HG02884 (cell line): ENCODE measurements around the gene PRR12.
"Not testable (repeated sequence)": the region's sequence is repeated elsewhere in the genome, so short reads cannot be mapped to it uniquely, and the experiment has no call there.

Experiments used
- ATAC-seq: cut with Tn5 transposase; IDR thresholded peaks from one replicate; pipeline ENCODE4 v1.9.1; 2021; ENCODE audit warnings: mild to moderate bottlenecking, moderate library complexity; ENCODE audit not compliant: unreplicated experiment

Gene PRR12

DNA sequence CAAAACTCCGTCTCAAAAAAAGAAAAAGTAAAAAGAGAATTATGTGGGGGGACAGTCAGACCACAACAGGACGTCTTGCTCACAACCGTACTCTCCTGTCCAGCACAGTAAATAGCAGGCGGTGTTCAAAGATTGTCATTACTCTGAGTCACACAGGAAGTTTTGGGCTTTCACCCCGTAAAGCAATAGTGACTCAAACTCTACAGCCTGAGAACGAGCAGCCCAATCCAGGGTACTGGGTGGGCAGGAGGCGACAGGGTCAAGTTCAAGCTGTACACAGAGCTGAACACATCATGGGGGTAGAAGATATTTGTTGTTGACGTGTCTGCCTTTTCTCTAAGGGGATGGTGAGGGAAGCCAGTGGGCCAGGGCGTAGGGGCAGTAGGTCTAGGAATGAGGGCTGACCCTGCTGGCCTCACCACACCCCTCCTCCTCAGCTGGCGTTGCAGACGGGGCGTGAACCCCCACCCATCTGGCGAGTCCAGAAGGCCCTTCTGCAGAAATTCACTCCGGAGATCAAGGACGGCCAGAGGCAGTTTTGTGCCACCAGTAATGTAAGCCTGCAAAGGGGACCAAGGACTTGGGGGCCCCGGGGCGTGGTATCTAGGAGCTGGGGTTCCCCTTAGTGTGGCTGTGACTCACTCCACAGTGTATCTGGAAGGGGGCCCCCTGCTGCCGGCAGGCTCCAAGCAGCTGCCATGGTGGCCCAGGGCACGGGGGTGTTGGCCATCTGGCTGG, 23.3 kb downstream of the PRR12 start:
- ATAC-seq = no peak

DNA sequence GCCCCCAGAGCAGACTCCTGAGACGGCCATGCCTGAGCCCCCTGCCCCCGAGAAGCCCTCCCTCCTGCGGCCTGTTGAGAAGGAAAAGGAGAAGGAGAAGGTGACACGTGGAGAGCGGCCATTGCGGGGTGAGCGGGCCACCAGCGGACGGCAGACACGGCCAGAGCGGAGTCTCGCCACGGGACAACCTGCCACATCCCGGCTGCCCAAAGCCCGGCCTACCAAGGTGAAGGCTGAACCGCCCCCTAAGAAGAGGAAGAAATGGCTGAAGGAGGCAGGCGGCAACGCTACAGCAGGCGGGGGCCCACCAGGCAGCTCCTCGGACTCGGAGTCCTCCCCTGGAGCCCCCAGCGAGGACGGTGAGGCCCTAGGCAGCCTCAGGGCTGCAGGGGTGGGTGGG, 24.9 kb downstream of the PRR12 start:
- no peak for ATAC-seq

DNA sequence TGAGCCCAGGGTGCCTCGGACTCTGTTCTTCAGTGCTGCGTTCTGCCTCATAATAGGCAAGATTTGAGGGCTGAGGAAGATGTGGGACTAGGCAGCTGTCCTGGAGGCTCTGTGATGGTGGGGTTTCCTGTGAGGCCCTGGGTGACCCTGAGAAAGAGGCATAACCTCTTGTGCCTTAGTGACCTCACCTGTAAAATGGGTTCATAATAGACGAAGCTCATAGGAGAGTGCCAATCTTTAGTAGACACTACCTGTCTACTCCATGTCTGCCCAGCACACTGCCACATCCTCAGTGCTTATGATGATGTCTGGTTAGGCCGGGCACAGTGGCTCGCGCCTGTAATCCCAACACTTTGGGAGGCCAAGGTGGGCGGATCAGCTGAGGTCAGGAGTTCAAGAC, 25.6 kb downstream of the PRR12 start:
- no peak for ATAC-seq

DNA sequence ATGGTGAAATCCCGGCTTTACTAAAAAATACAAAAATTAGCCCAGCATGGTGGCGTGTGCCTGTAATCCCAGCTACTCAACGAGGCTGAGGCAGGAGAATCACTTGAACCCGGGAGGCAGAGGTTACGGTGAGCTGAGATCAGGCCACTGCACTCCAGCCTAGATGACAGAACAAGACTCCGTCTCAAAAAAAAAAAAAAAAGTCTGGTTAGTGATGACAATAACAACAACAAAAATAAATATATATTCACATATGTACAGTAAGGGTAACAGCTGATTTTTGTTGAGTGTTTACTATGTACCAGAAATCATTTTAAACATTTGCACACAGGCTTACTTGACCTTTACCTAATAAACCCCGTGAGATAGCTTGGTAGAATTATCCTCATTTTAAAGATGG, 26.0 kb downstream of the PRR12 start:
- ATAC-seq = no peak

DNA sequence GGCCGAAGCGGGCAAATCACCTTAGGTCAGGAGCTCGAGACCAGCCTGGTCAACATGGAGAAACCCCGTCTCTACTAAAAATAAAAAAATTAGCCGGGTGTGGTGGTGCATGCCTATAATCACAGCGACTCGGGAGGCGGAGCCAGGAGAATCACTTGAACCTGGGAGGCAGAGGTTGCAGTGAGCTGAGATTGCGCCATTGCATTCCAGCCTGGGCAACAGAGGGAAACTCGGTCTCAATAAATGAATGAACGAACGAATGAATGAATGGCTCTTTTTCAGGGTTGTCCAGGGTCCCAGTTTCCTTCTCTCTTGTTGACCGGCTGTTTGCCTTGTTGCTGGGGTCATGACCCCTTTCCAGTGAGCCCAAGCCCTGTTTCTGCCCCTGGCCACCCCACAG, 26.9 kb downstream of the PRR12 start:
- ATAC-seq = not testable (repeated sequence)

DNA sequence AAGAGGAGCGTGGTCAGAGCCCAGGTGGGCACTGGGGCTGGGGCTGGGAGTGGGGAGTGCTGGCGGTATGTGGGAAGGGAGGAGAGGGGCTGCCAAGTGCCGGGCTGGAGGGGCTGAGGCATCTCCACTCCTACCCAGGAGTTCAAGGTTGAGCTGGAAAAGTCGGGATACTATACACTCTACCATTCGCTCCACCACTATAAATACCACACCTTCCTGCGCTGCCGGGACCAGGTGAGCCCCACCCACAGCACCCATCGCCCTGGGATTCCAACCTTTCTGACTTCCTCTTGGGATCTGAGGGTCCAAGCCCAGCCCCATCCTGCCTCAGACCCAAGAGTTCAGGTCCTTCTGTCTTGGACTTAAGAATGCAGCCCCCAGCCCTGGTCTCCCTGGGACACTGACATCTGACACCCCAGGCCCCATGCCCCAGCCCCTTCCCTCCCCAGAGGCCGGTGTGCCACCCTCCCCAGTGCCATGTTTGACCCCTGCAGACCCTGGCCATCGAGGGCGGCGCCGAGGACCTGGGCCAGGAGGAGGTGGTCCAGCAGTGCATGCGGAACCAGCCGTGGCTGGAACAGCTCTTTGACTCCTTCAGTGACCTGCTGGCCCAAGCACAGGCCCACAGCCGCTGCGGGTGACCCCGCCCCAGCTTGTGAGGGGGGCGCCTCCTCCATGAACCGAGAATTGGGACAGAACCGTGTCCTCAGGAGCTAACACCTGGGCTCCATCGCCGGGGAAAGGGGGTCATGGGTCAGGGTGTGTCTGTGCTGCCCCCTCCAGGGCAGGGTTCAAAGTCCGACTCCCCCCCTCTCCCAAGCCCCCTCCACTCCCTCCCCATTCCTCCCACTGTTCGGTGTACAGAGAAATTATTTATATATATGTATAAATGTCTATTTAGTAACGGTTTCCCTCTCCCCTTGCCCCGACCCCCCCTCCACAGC, 34.3 kb downstream of the PRR12 start:
- ATAC-seq = no peak

DNA sequence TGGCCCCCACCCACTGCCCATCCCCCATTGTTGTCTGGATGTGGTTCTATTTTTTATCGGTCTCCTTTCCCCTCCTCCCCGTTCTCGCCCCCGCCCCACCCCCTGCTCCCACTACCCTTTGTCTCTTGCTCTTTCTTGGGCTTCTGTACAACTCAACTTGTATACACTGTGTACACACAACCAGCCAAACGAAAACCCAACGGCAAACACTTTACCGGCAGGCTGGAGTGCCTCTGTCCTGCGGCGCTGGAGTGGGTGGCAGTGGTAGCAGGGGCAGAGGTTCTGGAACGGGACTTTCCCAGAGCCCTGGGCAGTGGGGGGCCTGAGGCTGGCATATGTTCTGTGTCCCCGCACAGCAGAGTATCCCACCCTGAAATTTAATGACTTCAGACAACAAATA, 35.2 kb downstream of the PRR12 start:
- ATAC-seq = no peak

DNA sequence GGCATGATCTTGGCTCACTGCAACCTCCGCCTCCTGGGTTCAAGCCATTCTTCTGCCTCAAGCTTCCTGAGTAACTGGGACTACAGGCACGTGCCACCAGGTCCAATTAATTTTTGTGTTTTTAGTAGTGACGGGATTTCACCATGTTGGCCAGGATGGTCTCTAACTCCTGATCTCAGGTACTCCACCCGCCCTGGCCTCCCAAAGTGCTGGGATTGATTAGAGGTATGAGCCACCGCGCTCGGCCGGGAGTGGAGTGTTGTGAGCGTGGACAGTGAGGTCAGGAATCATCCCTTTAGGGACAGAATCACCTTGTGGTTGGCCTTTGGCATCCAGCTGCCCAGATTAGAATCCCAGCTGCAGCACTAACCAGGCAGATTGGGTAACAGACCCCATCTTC, 38.7 kb downstream of the PRR12 start:
- no peak for ATAC-seq

DNA sequence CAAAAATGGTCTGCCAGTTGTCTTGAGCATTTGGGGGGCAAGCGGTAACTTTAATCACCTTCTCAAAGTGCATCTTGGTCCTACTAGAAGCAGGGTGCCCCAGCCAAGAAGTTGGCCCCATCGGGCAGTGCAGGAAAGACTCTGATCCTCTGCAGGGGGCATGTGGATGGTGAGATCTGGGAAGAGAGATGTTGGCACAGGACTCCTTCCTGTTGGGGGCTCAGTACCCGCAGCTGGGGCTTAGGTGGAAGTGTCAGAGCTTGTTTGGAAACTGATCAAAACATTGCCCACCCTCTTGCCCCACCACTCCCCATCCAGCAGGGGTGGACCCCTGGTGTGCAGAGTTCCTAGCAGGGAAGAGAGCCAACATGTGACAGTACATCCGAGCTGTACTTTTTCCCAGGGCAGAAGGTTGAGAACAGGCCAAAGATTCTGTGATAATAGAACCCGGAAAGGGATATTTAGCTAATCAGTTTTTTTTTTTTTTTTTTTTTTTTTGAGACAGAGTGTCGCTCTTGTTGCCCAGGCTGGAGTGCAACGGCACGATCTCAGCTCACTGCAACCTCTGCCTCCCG, 40.1 kb downstream of the PRR12 start:
- ATAC-seq = no peak

DNA sequence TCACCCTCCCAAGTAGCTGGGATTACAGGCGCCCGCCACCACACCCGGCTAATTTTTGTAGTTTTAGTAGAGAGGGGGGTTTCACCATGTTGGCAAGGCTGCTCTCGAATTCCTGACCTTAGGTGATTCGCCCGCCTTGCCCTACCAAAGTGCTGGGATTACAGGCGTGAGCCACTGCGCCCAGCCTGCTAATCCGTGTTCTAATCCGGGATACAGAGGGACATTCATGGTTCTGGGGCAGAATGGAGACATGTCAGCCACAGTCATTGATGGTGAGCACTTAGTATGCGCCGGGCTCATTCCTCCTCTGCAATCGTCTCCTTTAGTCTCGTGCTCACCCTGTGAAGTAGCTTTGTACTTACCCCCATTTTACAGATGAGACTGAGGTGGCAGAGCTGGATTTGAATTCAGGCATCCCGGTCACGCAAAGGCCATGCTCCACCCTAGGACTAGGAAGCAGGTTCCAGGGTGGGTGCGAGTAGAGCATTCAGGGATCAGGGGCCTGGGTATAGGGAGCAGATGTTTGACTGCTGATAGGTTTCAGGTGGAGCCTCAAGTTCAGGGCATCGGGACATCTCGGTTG, 40.7 kb downstream of the PRR12 start:
- no peak for ATAC-seq

DNA sequence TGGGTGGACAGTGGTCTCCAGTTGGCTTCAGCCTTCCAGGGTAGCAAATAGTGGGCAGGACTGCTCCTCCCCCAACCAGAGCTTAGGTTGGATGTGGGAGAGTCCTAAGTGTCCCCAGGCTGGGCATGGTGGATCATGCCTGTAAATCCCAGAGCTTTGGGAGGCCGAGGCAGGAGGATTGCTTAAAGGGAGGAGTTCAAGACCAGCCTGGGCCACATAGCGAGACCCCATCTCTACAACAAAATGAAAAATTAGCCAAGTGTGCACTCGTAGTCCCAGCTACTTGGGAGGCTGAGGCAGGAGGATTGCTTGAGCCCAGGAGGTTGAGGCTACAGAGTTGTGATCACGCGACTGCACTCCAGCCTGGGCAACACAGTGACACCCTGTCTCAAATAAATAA, 41.6 kb downstream of the PRR12 start:
- ATAC-seq = no peak

DNA sequence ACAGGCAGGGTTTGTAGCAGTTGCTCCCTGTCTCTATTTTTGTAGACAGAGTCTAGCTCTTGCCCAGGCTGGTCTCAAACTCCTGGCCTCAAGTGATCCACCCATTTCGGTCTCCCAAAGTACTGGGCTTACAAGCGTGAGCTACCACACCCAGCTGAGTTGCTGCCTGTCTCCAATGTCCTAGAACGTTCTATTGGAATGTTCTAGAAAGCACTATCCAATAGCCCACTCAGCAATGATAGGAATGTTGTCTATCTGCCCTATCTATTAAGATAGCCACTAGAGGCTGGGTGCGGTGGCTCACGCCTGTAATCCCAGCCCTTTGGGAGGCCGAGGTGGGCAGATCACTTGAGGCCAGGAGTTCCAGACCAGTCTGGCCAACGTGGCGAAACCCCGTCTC, 42.3 kb downstream of the PRR12 start:
- ATAC-seq = not testable (repeated sequence)

DNA sequence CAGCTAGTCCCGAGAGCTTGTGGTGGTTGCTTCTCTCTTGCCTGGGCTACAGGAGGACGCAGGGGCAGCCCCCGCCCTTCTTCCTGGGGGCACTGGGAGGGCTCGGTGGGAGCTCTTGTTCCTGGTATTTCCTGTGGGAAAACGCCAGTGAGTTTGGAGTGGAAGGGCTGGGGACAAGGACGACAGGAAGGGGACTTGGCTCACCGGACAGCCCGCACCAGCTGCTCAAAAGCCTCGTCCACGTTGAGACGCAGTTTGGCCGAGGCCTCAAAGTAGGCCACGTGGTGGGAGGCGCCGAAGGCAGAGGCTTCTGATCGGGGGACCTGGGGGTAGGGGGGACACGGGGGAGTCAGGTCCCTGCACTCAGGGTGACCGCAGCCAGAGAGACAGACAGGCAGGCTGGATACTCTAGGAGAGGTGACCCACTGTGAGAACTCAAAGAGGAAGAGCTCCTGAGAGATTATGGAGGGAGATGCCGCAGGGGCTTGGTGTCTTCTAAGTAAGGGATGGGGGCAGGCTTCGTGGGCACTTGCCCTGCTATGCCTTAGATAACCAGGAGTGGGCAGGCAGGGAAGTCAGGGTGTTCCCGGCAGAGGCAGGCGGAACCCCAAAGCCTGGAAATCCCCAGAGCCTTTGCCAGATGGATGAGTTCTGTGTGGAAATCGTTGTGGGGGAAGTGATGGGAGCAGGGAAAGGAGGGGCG, 44.7 kb downstream of the PRR12 start:
- ATAC-seq = no peak

DNA sequence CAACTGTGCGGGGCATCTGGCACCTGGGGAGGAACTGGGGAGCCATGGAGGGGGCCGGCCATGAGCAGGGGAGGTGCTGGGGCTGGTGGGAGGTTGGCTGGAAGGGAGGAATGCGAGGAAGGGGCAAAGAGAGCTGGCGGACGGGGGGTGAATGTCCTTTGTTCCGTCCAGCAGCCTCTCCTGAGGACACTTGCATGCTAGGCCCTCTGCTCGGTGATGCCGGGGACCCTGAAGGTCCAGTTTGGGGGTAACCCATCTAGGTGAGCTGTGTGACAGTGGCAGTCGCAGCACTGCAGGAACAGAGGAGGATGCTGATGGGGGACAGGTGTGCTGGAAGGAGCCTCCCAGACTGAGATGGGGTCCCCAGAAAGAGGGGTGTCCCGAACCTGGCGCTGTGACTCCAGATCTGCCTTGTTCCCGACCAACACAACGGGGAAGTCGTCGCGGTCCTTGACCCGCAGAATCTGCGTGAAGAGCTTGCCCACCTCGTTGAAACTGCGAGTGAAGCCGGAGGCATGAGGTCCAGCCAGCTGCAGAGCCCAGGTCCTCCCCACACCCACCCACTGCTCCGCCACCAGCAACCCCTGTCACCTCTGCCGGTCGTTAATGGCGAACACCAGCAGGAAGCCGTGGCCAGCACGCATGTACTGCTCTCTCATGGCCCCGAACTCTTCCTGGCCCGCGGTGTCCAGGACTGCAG, 45.4 kb downstream of the PRR12 start:
- no peak for ATAC-seq

DNA sequence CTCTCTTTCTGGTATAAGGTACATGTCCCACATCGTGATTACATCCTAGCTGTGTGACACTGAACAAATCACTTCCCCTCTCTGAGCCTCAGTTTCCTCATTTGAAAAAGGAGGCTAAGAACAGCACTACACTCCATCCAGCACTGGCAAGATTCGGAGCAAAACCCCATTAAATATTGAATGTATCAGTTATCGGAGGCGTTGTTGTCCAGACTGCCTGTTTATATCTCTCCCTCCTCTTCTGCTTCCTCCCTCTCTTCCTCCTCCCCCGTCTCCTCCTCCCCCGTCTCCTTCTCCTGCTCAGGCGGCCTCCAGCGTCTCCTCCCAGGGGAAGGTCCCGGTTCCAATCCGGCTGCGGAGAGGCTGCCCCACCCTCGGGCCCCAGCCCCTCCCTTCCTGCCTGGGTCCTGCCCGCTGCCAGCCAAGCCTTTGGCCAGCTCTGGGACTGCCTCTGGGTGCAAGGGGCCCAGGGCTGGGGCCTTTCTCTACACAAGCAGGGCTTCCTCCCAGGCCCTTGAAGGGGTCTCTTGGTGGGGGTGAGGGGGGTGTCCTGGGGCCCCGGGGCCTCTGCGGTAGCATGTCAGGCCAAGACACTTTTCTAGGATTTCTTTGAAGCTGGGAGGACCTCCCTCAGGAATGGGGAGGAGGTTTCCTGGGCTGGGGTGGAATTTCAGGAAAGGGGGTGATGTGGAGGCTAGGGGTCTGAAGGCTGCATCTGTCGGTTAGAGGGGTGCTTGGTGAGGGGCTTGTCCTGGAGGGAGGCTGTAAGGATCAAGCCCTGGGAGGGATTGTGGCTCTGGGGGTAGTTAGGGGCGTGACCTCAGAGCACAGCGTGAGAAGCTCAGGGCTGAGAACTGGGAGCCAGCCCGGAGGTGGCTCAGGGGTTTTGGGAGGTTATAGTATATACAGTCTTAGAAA, 47.1 kb downstream of the PRR12 start:
- no peak for ATAC-seq

DNA sequence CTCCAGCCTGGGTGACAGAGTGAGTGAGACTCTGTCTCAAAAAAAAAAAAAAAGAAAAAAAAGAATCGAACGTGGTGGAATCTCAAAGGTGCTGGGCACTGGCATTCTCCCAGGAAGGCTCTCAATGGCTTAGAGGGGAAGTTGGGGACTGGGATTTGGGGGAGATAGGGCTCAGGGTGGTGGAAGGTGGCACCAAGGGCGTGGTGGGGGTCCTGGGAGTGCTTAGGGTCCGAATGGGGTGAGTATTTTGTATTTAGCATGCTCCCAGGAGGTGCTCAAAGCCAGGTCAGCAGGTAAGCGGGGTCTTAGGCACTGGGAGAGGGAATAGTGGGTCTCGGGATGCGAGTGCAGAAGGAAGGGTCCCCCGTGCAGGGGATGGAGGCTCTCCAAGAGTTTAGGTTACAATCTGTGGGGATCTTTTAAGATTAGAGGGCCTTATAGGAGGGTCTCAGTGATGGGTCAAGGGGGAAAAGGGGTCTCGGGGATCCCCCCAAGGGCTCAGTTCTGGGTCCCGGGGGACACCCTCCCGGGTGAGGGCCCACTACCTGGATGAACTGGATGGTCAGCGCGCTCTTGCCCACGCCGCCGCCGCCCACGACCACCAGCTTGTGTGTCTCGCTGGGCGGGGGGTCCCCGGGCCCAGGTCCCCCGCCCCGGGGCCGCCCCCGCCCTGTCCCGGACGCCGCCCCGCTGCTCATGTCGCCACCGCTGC, 48.6 kb downstream of the PRR12 start:
- no peak for ATAC-seq

DNA sequence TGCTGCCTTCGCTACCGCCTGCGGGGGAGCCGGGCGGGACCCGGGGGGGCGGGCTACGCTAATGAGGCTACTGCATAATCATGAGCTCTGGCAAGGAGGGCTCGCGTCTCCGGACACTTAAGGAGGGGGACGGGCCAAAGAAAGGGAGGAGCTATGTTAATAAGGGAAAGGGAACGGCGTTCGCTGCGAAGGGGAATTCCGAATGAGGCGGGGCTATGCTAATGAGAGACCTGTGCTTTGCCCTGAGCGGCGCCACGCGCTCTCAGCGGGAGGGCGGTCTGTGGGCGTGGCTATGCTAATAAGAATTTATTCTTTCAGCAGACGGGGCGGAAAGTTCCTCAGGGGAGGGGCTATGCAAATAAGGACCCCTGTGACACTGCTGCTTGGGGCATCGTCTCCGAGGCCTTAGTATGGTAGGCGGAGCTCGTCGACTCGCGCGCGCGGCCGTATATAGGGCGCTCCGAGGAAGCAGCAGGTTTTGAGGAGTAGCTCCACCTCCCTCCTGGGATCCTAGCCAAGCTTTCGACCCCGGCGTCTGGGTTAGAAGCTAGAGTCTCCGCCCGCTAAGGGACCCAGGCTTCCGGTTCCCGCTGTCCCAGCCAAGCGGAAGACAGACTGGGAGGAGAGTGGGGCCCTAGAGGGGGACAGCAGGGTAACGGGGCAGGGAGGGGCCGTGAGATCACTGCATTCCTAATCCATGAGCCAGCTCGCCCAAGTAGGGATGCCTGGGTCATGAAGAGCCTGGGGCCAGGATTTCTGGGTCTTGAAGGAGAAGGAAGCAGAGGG, 49.3 kb downstream of the PRR12 start, which contains the start of gene RRAS:
RRAS (minus strand) TSS at position 31 of the 786 bp plus-strand sequence. CDS start 45 bp downstream, outside the sequence.
- ATAC-seq = peak; percentile 52
